ENCODE results near the gene TEX13D. TPM values are rescaled to one million over a fixed set of nuclear protein-coding genes. Genes with fewer than 3 reads are reported as not detected.

Gene TEX13D
- total RNA-seq, 1 experiment from 2014 or later: 0.15 TPM

GRCh38 chrX:124328765-124329164, 3.7 kb upstream of the TEX13D start:
- Histone ChIP-seq H3K27me3 (ENCODE audit: insufficient read depth, low read length) (no peaks in the 10 kb centered on the region), H3K9ac (ENCODE audit: low read length) (no peak overlapping the region), H3K4me3 (replicated peaks in 1 of 2; ENCODE audit: low read depth in 1 of 2, low read length in 2 of 2) (no peak overlapping the region), H3K9me2 (ENCODE audit: insufficient read depth) (no peaks in the 10 kb centered on the region), H3K36me3 (ENCODE audit: control insufficient read depth in 1 of 2, insufficient read depth in 2 of 2, low read length in 2 of 2) (no peaks in the 10 kb centered on the region), H2AFZ (ENCODE audit: low read depth, low read length, poor library complexity, severe bottlenecking) (no peak overlapping the region), H3K4me2 (ENCODE audit: low read length) (no peak overlapping the region), H4K20me1 (ENCODE audit: insufficient read depth) (no peaks in the 10 kb centered on the region), H3K27ac (ENCODE audit: low read depth, low read length) (no peak overlapping the region), H3K4me1 (ENCODE audit: control insufficient read depth in 1 of 2, insufficient read depth in 2 of 2, low read length in 2 of 2) (no peaks in the 10 kb centered on the region), H3K9me3 (ENCODE audit: control insufficient read depth in 1 of 2, insufficient read depth in 1 of 2, low read depth in 1 of 2, low read length in 2 of 2) (no peaks in the 10 kb centered on the region), H3K79me2 (ENCODE audit: insufficient read depth, low read length) (no peaks in the 10 kb centered on the region)
- POLR2A ChIA-PET: no interaction called here
- no peak for DNase-seq (ENCODE audit: low read depth, low spot score)
- intact Hi-C loops (cut with micrococcal nuclease): no loop called here
- CTCF ChIA-PET: no interaction called here
- TF ChIP-seq SP1 (IDR thresholded peaks at IDR 0.05; ENCODE audit: low read depth) (no peak), ZFX (IDR thresholded peaks at IDR 0.05) (no peak), SRF (IDR thresholded peaks at IDR 0.05; ENCODE audit: low read depth) (no peak), SIN3A (IDR thresholded peaks at IDR 0.05; ENCODE audit: low read depth) (no peak), JUND (IDR thresholded peaks at IDR 0.05) (no peak), POLR2A (IDR thresholded peaks at IDR 0.05; ENCODE audit: borderline replicate concordance, extremely low read depth, insufficient read depth, insufficient read length) (no peak), CEBPB (IDR thresholded peaks at IDR 0.05; ENCODE audit: low read depth) (no peak), ZNF274 (IDR thresholded peaks at IDR 0.05; ENCODE audit: low read depth, low read length) (no peak), YY1 (IDR thresholded peaks at IDR 0.05; ENCODE audit: extremely low read depth, insufficient replicate concordance, low read depth, low read length) (no peak), CBX3 (IDR thresholded peaks at IDR 0.05; ENCODE audit: low read depth) (no peak), ELF1 (IDR thresholded peaks at IDR 0.05; ENCODE audit: borderline replicate concordance, low read depth) (no peak)
- RAD21 ChIA-PET (ENCODE audit: low non-redundant PET in 1 of 2, low total read pairs in 2 of 2, uncharacterized antibody in 2 of 2, unreplicated experiment in 2 of 2): no interaction called here
- BruUV-seq (replicated peaks): no TSS peak
- no peak for ATAC-seq

- CTCF ChIA-PET: no interaction called here
- H3K27me3 ChIP-seq (ENCODE audit: insufficient read depth, low read length): no peaks in the 10 kb centered on the region; the same call in 1 of the 2 replicates
- intact Hi-C loops (cut with micrococcal nuclease): no loop called here
- DNase-seq (ENCODE audit: low read depth, low spot score) (no peak), ATAC-seq (no peak)
- H3K4me3 ChIP-seq (replicated peaks in 1 of 2; ENCODE audit: low read depth in 1 of 2, low read length in 2 of 2): no peak overlapping the region
- no peaks in the 10 kb centered on the region for H3K9me2 ChIP-seq (ENCODE audit: insufficient read depth)
- RAD21 ChIA-PET (ENCODE audit: low non-redundant PET in 1 of 2, low total read pairs in 2 of 2, uncharacterized antibody in 2 of 2, unreplicated experiment in 2 of 2): no interaction called here
- no peak overlapping the region for H3K27ac ChIP-seq (ENCODE audit: low read depth, low read length)
- no peaks in the 10 kb centered on the region for H3K4me1 ChIP-seq (ENCODE audit: control insufficient read depth in 1 of 2, insufficient read depth in 2 of 2, low read length in 2 of 2)
- POLR2A ChIA-PET: no interaction called here
- no peaks in the 10 kb centered on the region for H4K20me1 ChIP-seq (ENCODE audit: insufficient read depth)
- no peak overlapping the region for H2AFZ ChIP-seq (ENCODE audit: low read depth, low read length, poor library complexity, severe bottlenecking)
- no peak overlapping the region for H3K4me2 ChIP-seq (ENCODE audit: low read length)
- BruUV-seq (replicated peaks): no TSS peak
- H3K9ac ChIP-seq (ENCODE audit: low read length): no peak overlapping the region
- H3K79me2 ChIP-seq (ENCODE audit: insufficient read depth, low read length): no peaks in the 10 kb centered on the region
- no peaks in the 10 kb centered on the region for H3K9me3 ChIP-seq (ENCODE audit: control insufficient read depth in 1 of 2, insufficient read depth in 1 of 2, low read depth in 1 of 2, low read length in 2 of 2)
- H3K36me3 ChIP-seq (ENCODE audit: control insufficient read depth in 1 of 2, insufficient read depth in 2 of 2, low read length in 2 of 2): no peaks in the 10 kb centered on the region
- no peak for TF ChIP-seq RAD21 (IDR thresholded peaks at IDR 0.05; ENCODE audit: low read depth)
- no peak for TF ChIP-seq POLR2AphosphoS5 (IDR thresholded peaks at IDR 0.05; ENCODE audit: low read depth, low read length)
- TF ChIP-seq ATF3 (IDR thresholded peaks at IDR 0.05): no peak
- no peak for TF ChIP-seq ZBTB33 (IDR thresholded peaks at IDR 0.05; ENCODE audit: extremely low read depth, insufficient replicate concordance, low read length)
- TF ChIP-seq ELF1 (IDR thresholded peaks at IDR 0.05; ENCODE audit: borderline replicate concordance, low read depth): no peak
- no peak for TF ChIP-seq ZNF274 (IDR thresholded peaks at IDR 0.05; ENCODE audit: low read depth, low read length)
- TF ChIP-seq REST (IDR thresholded peaks at IDR 0.05; ENCODE audit: low read depth): no peak
- no peak for TF ChIP-seq FOSL1 (IDR thresholded peaks at IDR 0.05; ENCODE audit: low read depth)
- no peak for TF ChIP-seq JUND (IDR thresholded peaks at IDR 0.05)
- no peak for TF ChIP-seq EZH2 (IDR thresholded peaks at IDR 0.05)
Observed at GRCh38 chrX:124333862-124334261, 1.4 kb downstream of the TEX13D start.
